Placental epithelial cell (primary cell): ENCODE measurements around the gene PSMD2. TPM values are rescaled to one million over a fixed set of nuclear protein-coding genes. Genes with fewer than 3 reads are reported as not detected.
A peak's percentile ranks its signal among the peaks of the same experiment; 100 is the strongest.

Experiments used
- small RNA-seq: library from RNA; depleted of rRNA; stranded (forward); fragments of <200 nt; gene quantifications from one replicate; pipeline ENCODE3, GENCODE V24; 2012
- total RNA-seq: library from RNA; depleted of rRNA; stranded (reverse); fragments of >200 nt; gene quantifications from 2 replicates; pipeline ENCODE4 v1.2.3, GENCODE V29; 2012

The PSMD2 gene
- total RNA-seq: 208 and 513 TPM in 2 replicates

GRCh38 chr3:184298759-184299487 is at the start of gene PSMD2:
Gene PSMD2 (plus strand): TSS chr3:184299241. CDS start chr3:184299267, 26 bp downstream.

GRCh38 chr3:184249412-184250166 is 49.5 kb upstream of the PSMD2 start, which contains the start of gene EEF1AKMT4:
Gene EEF1AKMT4 (plus strand): TSS chr3:184249672. CDS start chr3:184249695, 23 bp downstream.

DNA sequence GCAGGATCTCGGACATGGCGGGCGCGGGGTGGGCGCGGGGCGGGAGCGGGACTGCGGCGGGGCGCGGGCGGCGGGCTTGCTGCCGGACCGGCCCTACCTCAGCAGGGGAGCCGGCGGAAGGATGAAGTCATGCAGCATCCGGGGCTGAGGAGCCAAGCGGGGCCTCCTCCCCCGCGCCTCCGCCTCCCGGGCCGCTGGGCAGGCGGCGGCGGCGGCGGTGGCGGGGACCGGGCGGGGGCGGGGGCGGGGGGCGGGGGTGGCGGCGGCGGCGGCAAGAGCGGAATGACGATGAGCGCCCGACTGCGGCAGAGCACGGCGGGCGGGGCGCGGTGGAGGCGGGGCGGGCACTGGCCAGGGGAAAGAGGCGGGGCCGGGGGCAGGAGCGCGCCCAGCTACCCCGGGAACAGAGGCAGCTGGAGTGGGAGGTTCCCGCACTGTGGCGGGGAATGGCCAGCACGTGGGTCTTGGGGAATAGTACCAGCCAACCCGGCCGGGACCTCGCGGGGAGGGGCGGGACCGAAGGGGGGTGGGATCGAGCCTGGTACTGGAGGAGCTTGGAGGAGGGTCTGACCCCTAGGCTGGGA is 37.7 kb upstream of the PSMD2 start, which contains the start of gene CAMK2N2:
Gene CAMK2N2 (minus strand): TSS at position 284 of the 584 bp plus-strand sequence. CDS start 268 bp downstream, at position 16.

GRCh38 chr3:184275961-184276910 is 22.8 kb upstream of the PSMD2 start, which contains the start of gene ECE2:
Gene ECE2 (plus strand): TSS chr3:184276022. CDS start chr3:184276154, 132 bp downstream.

DNA sequence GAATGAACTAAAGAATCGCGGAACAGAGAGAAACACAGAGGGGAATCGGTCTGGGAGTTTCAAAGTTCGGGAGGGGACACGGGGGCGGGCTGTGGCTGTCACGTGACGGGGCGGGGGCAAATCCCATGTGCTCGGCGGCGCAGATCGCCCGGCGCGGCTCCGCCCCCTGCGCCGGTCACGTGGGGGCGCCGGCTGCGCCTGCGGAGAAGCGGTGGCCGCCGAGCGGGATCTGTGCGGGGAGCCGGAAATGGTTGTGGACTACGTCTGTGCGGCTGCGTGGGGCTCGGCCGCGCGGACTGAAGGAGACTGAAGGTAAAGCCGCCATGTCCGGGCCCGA is 15.3 kb downstream of the PSMD2 start, which contains the start of gene EIF4G1:
Gene EIF4G1 (plus strand): TSS at position 244 of the 337 bp plus-strand sequence. CDS start 1,191 bp downstream, outside the sequence.

GRCh38 chr3:184337399-184337714 is 38.3 kb downstream of the PSMD2 start, which contains the start of gene FAM131A:
Gene FAM131A (plus strand): TSS chr3:184337600. CDS start chr3:184337631, 31 bp downstream.

Small RNAs within 50 kb of the gene (small RNA-seq; reads per million reads assigned to genes)
- gene SNORD66: 633 reads per million, percentile 99 among the genes with 10 or more reads in this experiment

Other genes with a start within 250 kb of the PSMD2 start
- gene HTR3C, start 246.2 kb upstream of the PSMD2 start, total RNA-seq: not detected in 2 replicates
- gene HTR3E, start 202.2 kb upstream of the PSMD2 start, total RNA-seq: not detected in 2 replicates
- 29.1 and 37.8 TPM in 2 replicates for gene EIF2B5, start 163.9 kb upstream of the PSMD2 start, total RNA-seq
- 54.2 and 67.8 TPM in 2 replicates for gene DVL3, start 143.9 kb upstream of the PSMD2 start, total RNA-seq
- gene AP2M1, start 124.4 kb upstream of the PSMD2 start, total RNA-seq: 258 and 487 TPM in 2 replicates
- gene ABCF3, start 113.0 kb upstream of the PSMD2 start, total RNA-seq: 58.9 and 69.1 TPM in 2 replicates
- 0.11 TPM in 1 of 2 replicates, not detected in the other for gene VWA5B2, start 69.7 kb upstream of the PSMD2 start, total RNA-seq
- 29.1 and 46.0 TPM in 2 replicates for gene ALG3, start 50.3 kb upstream of the PSMD2 start, total RNA-seq
- 10.4 and 10.6 TPM in 2 replicates for gene EEF1AKMT4, start 49.6 kb upstream of the PSMD2 start, total RNA-seq
- gene CAMK2N2, start 37.7 kb upstream of the PSMD2 start, total RNA-seq: 0.39 TPM in 1 of 2 replicates, not detected in the other
- not detected in 2 replicates for gene ECE2, start 23.2 kb upstream of the PSMD2 start, total RNA-seq
- gene EIF4G1, start 15.4 kb downstream of the PSMD2 start, total RNA-seq: 280 and 405 TPM in 2 replicates
- gene FAM131A, start 38.4 kb downstream of the PSMD2 start, total RNA-seq: 11.4 and 20.4 TPM in 2 replicates
- 5.6 and 10.2 TPM in 2 replicates for gene CLCN2, start 62.4 kb downstream of the PSMD2 start, total RNA-seq
- 39.3 and 56.6 TPM in 2 replicates for gene POLR2H, start 62.5 kb downstream of the PSMD2 start, total RNA-seq
- gene THPO, start 79.0 kb downstream of the PSMD2 start, total RNA-seq: not detected in 2 replicates
- gene CHRD, start 80.8 kb downstream of the PSMD2 start, total RNA-seq: under 0.01 TPM in 1 of 2 replicates, not detected in the other